Activated CD4-positive, alpha-beta T cell treated with anti-CD3 and anti-CD28 coated beads, Interleukin-2, amount 10 ng/mL, durations not matched to agents 24 days and 14 days (primary cell): ENCODE results near the gene NSF. TPM values are rescaled to one million over a fixed set of nuclear protein-coding genes. Genes with fewer than 3 reads are reported as not detected.
A peak's percentile ranks its signal among the peaks of the same experiment; 100 is the strongest.
"Not testable (repeated sequence)": the region's sequence is repeated elsewhere in the genome, so short reads cannot be mapped to it uniquely, and the experiment has no call there.

ENCODE experiments used
- DNase-seq: peaks from one replicate; pipeline ENCODE4 v3.0.0; 2022
- H3K27ac Mint-ChIP-seq: one replicate; pipeline ENCODE4 v1.8.0; 2022; ENCODE audit warnings: mild to moderate bottlenecking, mixed read lengths
- H3K27me3 Mint-ChIP-seq: one replicate; pipeline ENCODE4 v1.8.0; 2022; ENCODE audit warnings: mixed read lengths
- H3K36me3 Mint-ChIP-seq: one replicate; pipeline ENCODE4 v1.8.0; 2022; ENCODE audit warnings: low read depth, mild to moderate bottlenecking, mixed read lengths
- H3K4me1 Mint-ChIP-seq: one replicate; pipeline ENCODE4 v1.8.0; 2021; ENCODE audit warnings: mixed read lengths
- H3K4me3 Mint-ChIP-seq: one replicate; pipeline ENCODE4 v1.8.0; 2022; ENCODE audit warnings: mild to moderate bottlenecking, moderate library complexity, mixed read lengths
- H3K9me3 Mint-ChIP-seq: one replicate; pipeline ENCODE4 v1.8.0; 2021; ENCODE audit warnings: mixed read lengths
- intact Hi-C: fragments of 100-400 bp; cut with micrococcal nuclease; formaldehyde crosslinking; loops from one replicate; pipeline ENCODE4 v1.15.1; 2023
- total RNA-seq: library from RNA; stranded (reverse); gene quantifications from 2 replicates; pipeline ENCODE4 v1.2.3, GENCODE V29; 2022

The NSF gene
- total RNA-seq, 1 donor from 2014 or later, result 32.7 TPM

DNA sequence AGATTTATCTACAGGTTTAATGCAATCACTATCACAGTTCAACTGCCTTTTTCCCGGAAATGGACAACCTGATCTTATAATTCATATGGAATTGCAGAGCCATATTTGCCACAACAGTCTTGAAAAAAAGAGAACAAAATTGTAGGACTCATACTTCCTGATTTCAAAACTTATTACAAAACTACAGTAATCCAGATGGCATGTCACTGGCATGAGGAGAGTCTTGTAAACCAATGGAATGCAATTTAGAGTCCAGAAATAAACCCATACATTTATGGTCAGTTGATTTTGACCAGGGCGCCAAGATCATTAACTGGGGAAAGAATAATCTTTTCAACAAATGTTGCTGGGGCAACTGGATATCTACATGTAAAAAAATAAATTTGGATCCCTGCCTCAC, 20.8 kb downstream of the NSF start:
- intact Hi-C loops, H3K36me3 Mint-ChIP-seq, H3K27me3 Mint-ChIP-seq, H3K9me3 Mint-ChIP-seq, DNase-seq, H3K4me1 Mint-ChIP-seq, H3K27ac Mint-ChIP-seq, H3K4me3 Mint-ChIP-seq: not testable (repeated sequence)

DNA sequence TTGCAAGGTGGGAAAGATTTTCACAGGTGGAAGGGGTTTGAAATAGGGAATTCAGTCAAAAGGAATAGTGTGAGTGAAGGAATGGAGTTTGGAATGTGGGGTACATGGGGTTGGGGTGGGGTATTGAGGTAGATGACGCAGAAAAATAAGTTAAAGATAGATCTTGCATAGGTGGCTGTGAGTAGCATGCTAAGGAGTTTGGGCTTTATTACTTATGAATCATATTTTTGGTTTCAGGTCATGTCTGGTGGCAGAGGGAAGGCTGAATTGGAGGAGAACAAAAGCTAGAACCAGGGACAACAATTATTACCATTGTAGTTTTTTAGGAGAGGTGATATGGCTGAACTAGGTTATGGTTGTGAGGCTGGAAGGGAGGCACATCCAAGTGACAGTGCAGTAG, 23.4 kb downstream of the NSF start:
- H3K36me3 Mint-ChIP-seq, H3K4me3 Mint-ChIP-seq, intact Hi-C loops, DNase-seq, H3K4me1 Mint-ChIP-seq, H3K27ac Mint-ChIP-seq, H3K27me3 Mint-ChIP-seq, H3K9me3 Mint-ChIP-seq: not testable (repeated sequence)

DNA sequence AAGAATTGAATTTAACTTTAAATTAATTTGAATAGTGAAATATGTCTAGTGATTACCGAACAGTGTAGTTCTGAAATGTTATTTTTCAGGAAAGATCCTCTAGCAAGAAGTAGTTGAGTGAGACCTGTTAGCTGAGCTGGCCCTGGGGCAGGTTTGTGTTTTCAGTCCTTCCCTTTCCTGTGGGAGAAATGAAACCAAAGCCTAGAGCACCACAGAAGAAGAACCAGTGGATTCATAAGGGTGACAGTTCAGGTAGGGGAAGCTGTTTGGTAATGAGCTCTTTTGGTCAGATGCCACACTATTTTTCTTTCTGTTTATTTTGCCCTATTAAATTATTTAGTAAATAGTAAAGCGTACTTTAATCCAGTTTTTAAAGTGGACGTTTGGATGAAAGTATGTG, 26.7 kb downstream of the NSF start:
- intact Hi-C loops, H3K27me3 Mint-ChIP-seq, H3K4me3 Mint-ChIP-seq, H3K27ac Mint-ChIP-seq, H3K36me3 Mint-ChIP-seq, DNase-seq, H3K9me3 Mint-ChIP-seq, H3K4me1 Mint-ChIP-seq: not testable (repeated sequence)

DNA sequence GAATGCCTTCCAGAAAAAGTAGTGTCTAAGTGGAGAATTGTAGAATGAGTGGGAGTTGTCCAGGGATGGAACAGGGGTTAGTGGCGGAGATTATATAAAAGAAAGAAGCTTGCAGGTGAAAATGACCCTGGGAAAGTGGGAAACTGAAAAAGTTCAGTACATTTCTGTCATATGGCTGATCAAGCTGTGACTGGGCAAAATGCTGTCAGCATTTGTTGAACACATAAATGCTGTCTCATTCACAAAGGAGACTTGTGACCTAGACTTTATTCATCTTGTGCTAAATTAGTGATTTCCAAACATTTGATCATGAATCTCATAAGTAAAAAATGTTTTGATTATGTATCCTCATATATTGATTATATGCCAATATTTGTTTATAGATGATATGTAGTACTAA, 28.5 kb downstream of the NSF start:
- DNase-seq, H3K9me3 Mint-ChIP-seq, H3K4me1 Mint-ChIP-seq, intact Hi-C loops, H3K27me3 Mint-ChIP-seq, H3K4me3 Mint-ChIP-seq, H3K36me3 Mint-ChIP-seq, H3K27ac Mint-ChIP-seq: not testable (repeated sequence)

DNA sequence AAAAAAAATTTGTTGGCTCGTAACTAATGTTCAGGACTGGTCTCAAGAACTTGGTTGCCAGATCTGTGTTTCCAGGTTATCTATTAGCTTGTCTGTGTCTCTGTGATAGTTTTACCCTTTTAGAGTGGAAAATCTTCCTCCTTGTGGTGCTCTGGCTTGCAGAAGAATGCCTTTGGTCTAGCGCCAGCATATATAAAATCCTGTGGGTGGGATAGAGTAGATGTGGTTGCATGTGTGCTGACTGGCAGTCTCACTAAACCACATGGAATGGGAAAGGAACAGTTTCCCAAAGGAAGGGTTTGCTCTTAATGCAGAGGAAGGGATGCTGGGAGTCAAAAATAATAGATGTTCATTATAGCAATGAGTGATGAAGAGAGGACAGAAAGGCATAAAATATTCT, 33.3 kb downstream of the NSF start:
- intact Hi-C loops, H3K27me3 Mint-ChIP-seq, DNase-seq, H3K4me1 Mint-ChIP-seq, H3K36me3 Mint-ChIP-seq, H3K4me3 Mint-ChIP-seq, H3K27ac Mint-ChIP-seq, H3K9me3 Mint-ChIP-seq: not testable (repeated sequence)

DNA sequence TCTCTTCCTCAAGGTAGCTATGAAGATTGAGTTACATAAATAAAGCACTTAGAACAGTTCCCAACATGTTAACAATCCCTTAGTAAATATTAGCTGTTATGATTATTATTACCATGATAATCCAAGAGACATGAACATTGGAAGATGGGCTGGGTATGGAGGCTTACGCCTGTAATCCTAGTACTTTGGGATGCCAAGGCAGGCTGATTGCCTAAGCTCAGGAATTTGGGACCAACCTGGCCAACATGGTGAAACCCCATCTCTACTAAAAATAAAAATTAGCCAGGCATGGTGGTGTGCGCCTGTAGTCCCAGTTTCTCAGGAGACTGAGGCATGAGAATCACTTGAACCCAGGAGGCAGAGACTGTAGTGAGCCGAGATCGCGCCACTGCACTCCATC, 34.3 kb downstream of the NSF start:
- H3K36me3 Mint-ChIP-seq, H3K4me3 Mint-ChIP-seq, H3K4me1 Mint-ChIP-seq, intact Hi-C loops, DNase-seq, H3K27ac Mint-ChIP-seq, H3K27me3 Mint-ChIP-seq, H3K9me3 Mint-ChIP-seq: not testable (repeated sequence)

DNA sequence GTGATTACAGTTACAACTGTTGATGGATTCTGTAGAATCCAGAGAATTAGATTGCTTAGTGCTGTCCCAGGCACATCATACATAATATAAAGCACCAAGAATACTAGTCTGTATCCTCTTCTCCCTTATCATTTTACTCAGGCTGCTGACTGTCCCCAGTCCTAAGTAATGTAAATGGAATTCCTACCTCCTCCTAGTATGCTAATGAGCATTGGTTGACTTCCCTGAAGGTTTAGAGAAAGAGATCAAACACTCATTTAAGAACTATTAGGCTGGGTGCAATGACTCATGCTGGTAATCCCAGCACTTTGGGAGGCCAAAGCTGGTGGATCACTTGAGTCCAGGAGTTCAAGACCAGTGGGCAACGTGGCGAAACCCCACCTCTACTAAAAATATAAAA, 37.0 kb downstream of the NSF start:
- H3K4me1 Mint-ChIP-seq, H3K9me3 Mint-ChIP-seq, H3K27me3 Mint-ChIP-seq, intact Hi-C loops, H3K27ac Mint-ChIP-seq, H3K36me3 Mint-ChIP-seq, H3K4me3 Mint-ChIP-seq: not testable (repeated sequence)
- peak; percentile 1 for DNase-seq

DNA sequence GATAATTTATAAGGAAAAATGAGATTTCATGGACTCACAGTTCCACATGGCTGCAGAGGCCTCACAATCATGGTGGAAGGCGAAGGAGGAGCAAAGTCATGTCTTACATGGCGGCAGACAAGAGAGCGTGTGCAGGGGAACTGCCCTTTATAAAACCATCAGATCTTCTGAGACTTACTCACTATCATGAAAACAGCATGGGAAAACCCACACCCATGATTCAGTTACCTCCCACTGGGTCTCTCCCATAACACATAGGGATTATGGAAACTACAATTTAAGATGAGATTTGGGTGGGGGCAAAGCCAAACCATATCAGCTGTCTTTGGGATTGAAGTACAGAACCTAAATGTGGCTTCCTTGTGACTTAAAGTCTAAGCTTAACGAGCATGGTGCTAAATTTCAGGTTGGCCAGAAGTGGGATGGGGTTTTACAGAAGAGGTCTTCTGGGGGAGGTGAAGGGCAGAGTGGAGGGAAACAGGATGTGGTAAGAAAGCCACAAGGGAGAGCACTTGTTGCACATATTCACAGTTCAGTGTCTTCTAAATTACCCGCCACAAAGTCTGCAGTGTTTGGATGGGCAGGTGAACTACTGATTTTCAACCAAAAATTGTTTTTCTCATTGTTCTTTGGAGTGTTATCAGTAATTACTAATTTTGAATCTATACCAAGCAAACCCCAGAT, 38.4 kb downstream of the NSF start:
- H3K4me3 Mint-ChIP-seq, H3K36me3 Mint-ChIP-seq, H3K27ac Mint-ChIP-seq, H3K27me3 Mint-ChIP-seq, DNase-seq, intact Hi-C loops, H3K4me1 Mint-ChIP-seq, H3K9me3 Mint-ChIP-seq: not testable (repeated sequence)

DNA sequence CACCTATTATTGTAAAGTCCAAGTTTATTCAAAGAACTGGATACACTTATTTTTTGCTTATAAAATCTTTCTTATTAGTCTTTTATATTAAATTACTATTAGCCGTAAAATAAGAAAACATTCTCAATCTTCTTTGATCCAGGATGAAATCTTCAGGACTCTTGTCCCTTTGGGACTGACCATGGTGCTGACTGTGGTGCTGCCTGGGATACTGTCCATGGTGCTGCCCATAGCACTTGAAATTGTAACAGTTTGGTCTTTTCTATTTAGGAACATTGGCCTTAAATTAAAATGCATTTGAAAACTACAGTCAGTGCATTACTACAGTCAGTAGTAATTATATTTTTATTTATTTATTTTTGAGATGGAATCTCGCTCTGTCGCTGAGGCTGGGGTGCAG, 41.7 kb downstream of the NSF start:
- H3K36me3 Mint-ChIP-seq, H3K4me1 Mint-ChIP-seq, H3K27me3 Mint-ChIP-seq, H3K9me3 Mint-ChIP-seq, DNase-seq, H3K27ac Mint-ChIP-seq, H3K4me3 Mint-ChIP-seq, intact Hi-C loops: not testable (repeated sequence)

DNA sequence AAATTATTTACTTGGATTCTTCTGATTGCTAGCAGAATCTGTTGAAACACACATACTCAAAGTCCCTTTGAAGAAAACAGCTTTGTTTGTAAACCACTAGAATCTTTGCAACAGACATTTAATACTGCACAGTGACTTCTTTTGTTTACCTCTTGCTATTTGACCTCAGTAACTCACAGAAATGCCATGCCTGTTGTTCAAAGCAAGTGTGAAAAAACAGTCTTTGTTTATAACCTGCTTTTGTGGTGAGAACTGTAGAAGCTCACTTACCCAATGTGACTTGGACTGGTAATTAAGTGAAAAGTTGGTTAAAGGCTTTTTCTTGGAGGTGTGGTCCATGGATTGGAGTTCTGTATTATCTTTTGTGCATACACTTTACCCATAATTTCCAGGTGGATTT, 44.4 kb downstream of the NSF start:
- H3K27me3 Mint-ChIP-seq, H3K27ac Mint-ChIP-seq, H3K36me3 Mint-ChIP-seq, H3K4me3 Mint-ChIP-seq, DNase-seq, intact Hi-C loops, H3K9me3 Mint-ChIP-seq, H3K4me1 Mint-ChIP-seq: not testable (repeated sequence)

DNA sequence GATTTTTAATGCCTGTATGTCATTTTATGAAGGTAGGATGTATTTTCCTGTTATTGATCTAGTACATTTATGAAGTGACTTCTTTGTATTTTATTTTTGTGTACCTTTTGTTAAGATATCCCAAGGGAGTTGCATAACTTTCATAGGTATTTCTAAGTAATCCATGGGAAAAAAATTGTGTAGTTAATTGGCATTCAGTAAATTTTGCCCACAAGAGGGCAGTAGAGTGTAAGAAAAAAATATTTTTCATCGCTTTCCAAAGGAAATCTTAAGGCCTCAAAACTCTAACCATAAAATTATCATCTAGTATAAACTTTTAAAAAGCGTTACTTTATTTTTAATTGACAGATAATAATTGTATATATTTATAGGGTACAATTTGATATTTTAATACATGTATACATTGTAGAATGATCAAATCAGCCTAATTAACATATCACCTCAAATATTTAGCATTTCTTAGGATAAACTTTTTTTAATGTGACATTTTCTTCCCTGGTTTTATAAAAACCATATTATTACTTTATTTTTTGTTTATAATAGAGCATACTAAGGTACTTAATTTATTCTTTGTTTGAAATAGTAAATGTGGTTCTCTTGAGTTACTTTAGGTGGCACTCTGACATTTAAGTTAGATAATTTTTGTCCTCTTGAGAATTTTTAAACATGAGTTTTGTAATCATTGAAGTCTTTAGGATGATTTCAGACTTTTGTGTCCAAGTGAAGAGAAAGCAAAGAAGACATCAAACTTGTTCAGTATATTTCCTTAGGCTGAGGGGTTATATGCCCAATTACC, 51.6 kb downstream of the NSF start:
- H3K4me1 Mint-ChIP-seq, H3K27ac Mint-ChIP-seq, H3K4me3 Mint-ChIP-seq, intact Hi-C loops, H3K27me3 Mint-ChIP-seq, H3K36me3 Mint-ChIP-seq, DNase-seq, H3K9me3 Mint-ChIP-seq: not testable (repeated sequence)

DNA sequence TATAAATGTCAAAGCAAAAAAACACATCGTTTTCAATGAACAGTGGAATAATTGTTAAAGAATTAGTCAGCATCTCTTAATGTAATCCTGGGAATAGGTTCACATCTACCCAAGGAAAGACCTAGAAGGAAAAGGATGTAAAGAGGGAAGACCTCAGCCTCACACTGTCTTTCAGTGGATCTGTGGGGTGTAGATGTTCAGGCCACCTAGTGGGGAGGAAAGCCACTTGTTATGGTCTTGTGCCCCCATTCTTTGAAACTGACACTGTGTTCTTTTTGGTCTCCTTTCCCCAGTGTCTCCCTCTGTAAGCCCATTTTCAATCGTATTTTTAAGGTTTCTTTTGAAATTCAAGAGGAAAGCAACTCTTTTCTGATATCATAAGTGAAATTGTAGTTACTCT, 56.8 kb downstream of the NSF start:
- H3K4me1 Mint-ChIP-seq, H3K36me3 Mint-ChIP-seq, DNase-seq, H3K9me3 Mint-ChIP-seq, H3K4me3 Mint-ChIP-seq, H3K27me3 Mint-ChIP-seq, H3K27ac Mint-ChIP-seq, intact Hi-C loops: not testable (repeated sequence)

DNA sequence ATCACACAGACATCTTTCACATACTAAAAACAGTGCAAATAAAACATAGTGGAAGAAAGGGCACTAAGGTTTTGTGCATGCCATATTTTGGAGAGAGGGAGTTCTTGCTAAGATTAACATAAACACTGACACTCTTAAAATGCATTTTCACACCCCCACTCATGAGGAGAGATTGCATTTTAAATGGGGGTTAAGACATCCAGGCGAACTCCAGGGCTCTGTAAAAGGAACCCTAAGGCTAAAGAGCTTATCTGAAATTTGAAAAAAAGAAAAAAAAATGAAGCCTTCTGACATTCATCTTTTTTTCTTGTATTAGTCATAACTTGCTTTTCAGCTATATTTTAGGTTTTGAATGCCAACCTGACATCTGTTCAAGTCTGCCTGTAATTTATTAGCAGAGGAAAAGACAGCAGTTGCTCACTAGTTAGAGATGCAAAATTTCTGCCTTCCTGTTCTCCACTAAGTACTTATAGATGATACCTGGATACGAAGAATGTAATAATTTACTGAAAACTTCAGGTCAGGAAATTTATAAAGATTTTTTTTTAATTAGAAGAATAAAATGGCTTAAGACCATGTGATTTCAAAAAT, 57.3 kb downstream of the NSF start:
- intact Hi-C loops, H3K9me3 Mint-ChIP-seq, H3K36me3 Mint-ChIP-seq, DNase-seq, H3K4me3 Mint-ChIP-seq, H3K27ac Mint-ChIP-seq, H3K4me1 Mint-ChIP-seq, H3K27me3 Mint-ChIP-seq: not testable (repeated sequence)

DNA sequence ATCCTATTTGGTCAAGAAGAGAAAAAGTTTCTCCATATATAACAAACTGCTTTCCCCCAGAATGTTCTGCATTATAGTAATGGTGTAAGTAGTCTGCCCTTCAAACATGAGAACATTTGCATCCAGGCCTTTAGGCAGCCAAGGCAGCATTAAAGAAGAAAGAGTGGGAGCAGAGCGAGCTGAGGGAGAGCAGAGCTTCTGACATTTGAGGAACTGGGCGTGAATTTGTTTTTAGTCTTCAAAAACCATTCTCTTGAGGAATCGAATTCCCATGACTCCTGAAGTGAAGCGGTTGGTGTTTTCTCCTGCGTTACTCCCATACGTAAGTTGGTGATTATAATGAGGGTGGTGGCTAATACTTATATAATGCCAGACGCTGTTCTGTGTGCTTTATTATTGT, 58.8 kb downstream of the NSF start:
- H3K4me3 Mint-ChIP-seq, H3K36me3 Mint-ChIP-seq, H3K9me3 Mint-ChIP-seq, intact Hi-C loops, H3K4me1 Mint-ChIP-seq, H3K27ac Mint-ChIP-seq, H3K27me3 Mint-ChIP-seq: not testable (repeated sequence)
- peak; percentile 14 for DNase-seq
